GM19239 (cell line): ENCODE measurements around the gene ADAM8.

Source experiments
- DNase-seq: peaks from one replicate; pipeline ENCODE4 v3.0.0; 2011; ENCODE audit warnings: low spot score; ENCODE audit not compliant: insufficient read length
- FAIRE-seq: peaks from 2 replicates; lab custom pipeline; 2011; peaks lifted over from hg19 to GRCh38; lab: Jason Lieb, UNC

ADAM8 gene

DNA sequence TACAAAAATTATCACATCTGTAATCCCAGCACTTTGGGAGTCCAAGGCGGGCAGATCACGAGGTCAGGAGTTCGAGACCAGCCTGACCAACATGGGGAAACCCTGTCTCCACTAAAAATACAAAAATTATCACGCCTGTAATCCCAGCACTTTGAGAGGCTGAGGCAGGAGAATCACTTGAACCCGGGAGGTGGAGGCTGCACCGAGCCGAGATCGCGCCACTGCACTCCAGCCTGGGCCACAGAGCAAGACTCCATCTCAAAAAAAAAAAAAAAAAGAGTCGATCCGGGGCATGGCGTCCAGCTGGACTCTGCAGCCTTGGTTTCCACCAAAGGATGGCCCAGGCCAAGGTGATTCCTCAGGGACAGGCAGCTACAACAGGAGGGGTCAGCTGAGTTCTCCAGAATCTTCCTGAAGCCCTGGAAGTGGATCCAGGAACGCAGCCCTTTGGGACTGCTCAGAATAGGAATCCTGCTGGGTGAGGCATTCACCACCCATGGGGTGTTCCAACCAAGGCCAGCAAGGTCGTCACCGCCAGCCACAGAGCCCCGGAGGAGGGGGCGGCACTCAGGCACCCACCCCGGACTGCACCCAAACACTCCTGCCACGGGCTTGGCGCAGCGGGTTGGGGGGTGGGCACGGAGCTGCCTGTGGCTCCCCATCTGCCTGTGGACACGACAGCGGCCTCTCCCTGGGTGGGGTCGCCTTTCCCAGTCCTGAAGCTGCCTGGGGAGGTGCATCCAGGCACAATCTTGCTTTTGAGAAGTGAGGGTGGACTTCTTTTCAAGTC is 58.7 kb downstream of the ADAM8 start:
- no peak for FAIRE-seq

GRCh38 chr10:133216776-133217175 is 59.9 kb downstream of the ADAM8 start:
- FAIRE-seq (no peak), DNase-seq (no peak)

More for the DNA sequence above, 58.7 kb downstream of the ADAM8 start:
- DNase-seq, result no peak

- DNase-seq (no peak), FAIRE-seq (no peak)
Observed at GRCh38 chr10:133215586-133215985, 61.1 kb downstream of the ADAM8 start.

DNA sequence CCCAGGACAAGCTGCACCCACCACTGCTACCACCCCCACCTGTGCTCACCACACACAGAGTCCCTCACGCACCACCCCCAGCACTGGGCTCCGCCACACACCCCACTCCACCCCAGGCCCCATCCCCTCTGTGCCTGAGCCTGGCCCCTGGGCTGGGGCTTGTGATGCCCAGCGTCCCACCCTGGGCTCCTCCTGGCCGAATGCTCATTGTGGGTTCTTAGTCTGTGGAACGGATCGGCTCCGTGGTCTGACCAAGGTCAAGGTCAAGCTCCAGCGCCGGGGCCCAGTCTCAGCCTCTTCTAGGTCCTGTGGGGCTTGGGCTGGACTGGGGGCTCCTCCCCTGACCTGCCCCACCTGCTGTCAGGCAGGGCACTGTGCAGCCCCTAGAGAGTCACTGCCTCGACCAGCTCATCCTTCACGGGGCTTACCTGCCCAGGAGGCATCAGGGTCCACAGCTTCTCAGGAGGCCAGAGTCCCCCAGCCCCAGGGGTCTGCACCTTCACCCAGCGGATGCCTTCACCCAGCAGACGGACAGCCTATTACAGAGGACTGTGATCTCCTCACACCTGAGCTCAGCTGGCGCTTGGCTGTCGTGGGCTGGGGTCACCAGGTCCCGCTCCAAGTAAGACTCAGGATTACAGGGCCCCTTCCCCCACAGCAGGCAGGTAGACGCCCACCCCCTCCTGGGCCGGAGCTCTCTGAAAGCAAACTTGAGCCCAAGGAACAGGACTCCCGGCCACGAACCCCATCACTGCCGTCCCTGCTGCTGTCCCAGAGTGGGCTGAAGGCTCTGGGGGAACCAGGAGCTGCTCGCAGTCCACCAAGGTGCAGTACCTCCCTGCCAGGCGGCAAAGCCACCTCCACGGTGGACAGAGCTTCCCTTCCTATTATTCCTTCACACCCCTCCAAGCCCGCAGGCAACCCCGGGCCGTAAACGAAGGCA is 61.9 kb downstream of the ADAM8 start:
- DNase-seq, result no peak
- FAIRE-seq, result no peak

- FAIRE-seq (no peak), DNase-seq (no peak)
Observed at GRCh38 chr10:133213641-133214467, 62.8 kb downstream of the ADAM8 start.

DNA sequence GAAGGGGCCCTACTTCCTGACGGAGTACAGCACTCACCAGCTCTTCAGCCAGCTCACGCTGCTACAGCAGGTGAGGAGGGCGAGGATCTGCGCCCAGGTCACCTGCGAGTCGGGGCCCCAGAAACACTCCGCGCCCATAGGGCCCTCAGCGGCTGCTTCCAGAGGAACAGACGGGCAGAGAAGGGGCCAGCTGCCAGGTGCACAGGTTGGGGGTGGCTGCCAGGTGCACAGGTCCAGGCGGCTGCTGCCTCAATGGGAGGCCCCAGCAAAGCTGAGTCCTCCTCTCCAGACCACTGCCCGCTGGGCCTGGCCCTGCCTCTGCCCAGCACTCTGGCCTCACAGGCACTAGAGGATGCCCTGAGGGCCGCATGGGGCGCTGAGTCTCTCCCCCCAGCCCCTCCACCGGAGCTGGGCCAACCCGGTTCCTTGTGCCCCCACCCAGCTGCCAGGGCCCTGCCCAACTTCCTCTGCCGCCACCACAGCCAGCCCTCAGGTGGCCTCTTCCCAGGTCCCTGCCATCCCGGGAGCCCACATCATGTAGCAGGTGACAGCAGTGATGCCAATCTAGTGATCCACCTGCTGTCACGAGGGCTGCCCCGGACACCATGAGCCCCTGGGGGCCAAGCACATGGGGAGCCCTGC is 63.7 kb downstream of the ADAM8 start:
- FAIRE-seq, result no peak

More for the DNA sequence above, 63.7 kb downstream of the ADAM8 start:
- no peak for DNase-seq
